Pancreas (tissue), 10 donors: ENCODE results near the gene TMEM42. TPM values are rescaled to one million over a fixed set of nuclear protein-coding genes. Genes with fewer than 3 reads are reported as not detected.
A peak's percentile ranks its signal among the peaks of the same experiment; 100 is the strongest.
"Not testable (repeated sequence)": the region's sequence is repeated elsewhere in the genome, so short reads cannot be mapped to it uniquely, and the experiment has no call there.

ENCODE experiments used
- ATAC-seq, 4 donors: fragments of 200-7000 bp; cut with Tn5 transposase; one replicate each; pipeline versions ENCODE4 v1.8.0 to v1.9.1; 2020; ENCODE audit warnings: mild to moderate bottlenecking in 4 of 4, moderate library complexity in 4 of 4
- DNase-seq, 6 donors: peaks; one replicate each; pipeline ENCODE4 v3.0.0-alpha.2; 2020
- FAIRE-seq: peaks from 2 replicates; lab custom pipeline; 2012; peaks lifted over from hg19 to GRCh38; lab: Jason Lieb, UNC
- H3K27ac ChIP-seq, 4 donors: fragments of 200-600 bp; sonication (generic); 1 replicate in 3 of 4; 2 replicates in 1 of 4; pipeline versions ENCODE4 v1.5.0 to v1.8.0; 2020
- H3K27me3 ChIP-seq, 4 donors: fragments of 200-600 bp; one replicate each; pipeline ENCODE4 v1.8.0; 2021
- H3K36me3 ChIP-seq, 3 donors: fragments of 200-600 bp; sonication (generic) in 1 of 3; one replicate each; pipeline versions ENCODE4 v1.5.0 to v1.8.0; 2020 to 2021
- H3K4me1 ChIP-seq, 3 donors: fragments of 200-600 bp; one replicate each; pipeline ENCODE4 v1.8.0; 2021
- H3K4me3 ChIP-seq, 4 donors: fragments of 200-600 bp; sonication (generic) in 2 of 4; one replicate each; pipeline versions ENCODE4 v1.5.0 to v1.8.0; 2020 to 2021
- H3K9me3 ChIP-seq, 4 donors: fragments of 200-600 bp; one replicate each; pipeline ENCODE4 v1.8.0; 2021
- WGBS, 2 donors: extraction: QIAGEN DNeasy Blood & Tissue Kit; methylation state at CpG; one replicate each; pipeline ENCODE4 v1.1.7; 2013; 5-methylcytosine and 5-hydroxymethylcytosine counted together
- intact Hi-C, 3 donors: fragments of 100-400 bp; cut with DNase I; formaldehyde crosslinking; loops; one replicate each; pipeline versions ENCODE4 v1.11.1 to v1.14.2; 2022
- polyA plus RNA-seq, 2 donors: library from polyadenylated mRNA; stranded (reverse); fragments of 200-250 nt; gene quantifications; one replicate each; pipeline ENCODE4 v1.2.3, GENCODE V29; 2013
- total RNA-seq, 6 donors: library from RNA; stranded (reverse); fragmentation: NEBNext Ultra II Directional in 4 of 6; extraction: Animal tissue kit (Norgen Biotek cat#: 25700) in 4 of 6; gene quantifications; one replicate each; pipeline versions ENCODE4 v1.2.1 to v1.2.4, GENCODE V29; 2021 to 2023
- TF ChIP-seq, protein P1 (sequence below), 4 donors: fragments of 200-600 bp; sonication (generic) in 3 of 4; IDR thresholded peaks; one replicate each; pipeline versions ENCODE4 v1.5.0 to v1.8.0; 2021; ENCODE audit warnings: antibody characterized with exemption in 4 of 4
- donor health status: healthy with polysubstance abuse.
- donor health status: DM: no; HTN: no; CAD: no; lungs with moderate emphysema.
- donor health status: DM: no; HTN: no; CAD: no.
- donor health status: control.
- donor health status: control.
- donor health status: Bipolar disorder and iron deficiency.
- donor health status: DM: yes; HTN: yes; CAD: no.
- donor health status: DM: no; HTN: no; CAD: no.
- donor health status: DM: no; HTN: no; CAD: no.
- donor health status: DM: yes; HTN: yes; CAD: no.

TMEM42 gene
- total and polyA plus RNA-seq, 8 donors: 4.3 to 20.0 (median 6.5) TPM

DNA sequence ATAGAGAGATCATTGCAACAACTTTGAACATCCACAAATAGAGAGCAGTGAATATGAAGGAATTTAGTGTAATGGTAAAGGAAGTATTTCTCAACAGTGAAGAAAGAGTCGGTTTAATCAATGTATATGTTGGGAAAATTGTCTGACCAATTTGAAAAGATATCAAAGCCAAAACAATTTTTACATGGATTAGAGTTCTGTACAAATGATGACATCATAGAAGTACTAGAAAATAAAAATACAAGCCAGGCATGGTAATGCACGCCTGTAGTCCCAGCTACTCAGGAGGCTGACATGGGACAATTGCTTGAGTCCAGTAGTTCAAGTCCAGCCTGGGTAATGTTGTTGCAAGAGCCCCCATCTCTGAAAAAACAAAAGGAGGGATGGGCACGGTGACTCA is 26.0 kb upstream of the TMEM42 start:
- H3K9me3 ChIP-seq: no peaks in the 10 kb centered on the region
- ATAC-seq (no peak), DNase-seq (no peak), FAIRE-seq (no peak)
- H3K27me3 ChIP-seq: no peaks in the 10 kb centered on the region
- 99 to 100% methylated on average over 3 of the region's 3 CpGs for WGBS, 2 donors
- no peak overlapping the region for H3K27ac ChIP-seq
- H3K36me3 ChIP-seq: no peaks in the 10 kb centered on the region
- H3K4me3 ChIP-seq: no peak overlapping the region
- H3K4me1 ChIP-seq: no peaks in the 10 kb centered on the region
- intact Hi-C loops: no loop called here
- TF ChIP-seq, protein P1, sequence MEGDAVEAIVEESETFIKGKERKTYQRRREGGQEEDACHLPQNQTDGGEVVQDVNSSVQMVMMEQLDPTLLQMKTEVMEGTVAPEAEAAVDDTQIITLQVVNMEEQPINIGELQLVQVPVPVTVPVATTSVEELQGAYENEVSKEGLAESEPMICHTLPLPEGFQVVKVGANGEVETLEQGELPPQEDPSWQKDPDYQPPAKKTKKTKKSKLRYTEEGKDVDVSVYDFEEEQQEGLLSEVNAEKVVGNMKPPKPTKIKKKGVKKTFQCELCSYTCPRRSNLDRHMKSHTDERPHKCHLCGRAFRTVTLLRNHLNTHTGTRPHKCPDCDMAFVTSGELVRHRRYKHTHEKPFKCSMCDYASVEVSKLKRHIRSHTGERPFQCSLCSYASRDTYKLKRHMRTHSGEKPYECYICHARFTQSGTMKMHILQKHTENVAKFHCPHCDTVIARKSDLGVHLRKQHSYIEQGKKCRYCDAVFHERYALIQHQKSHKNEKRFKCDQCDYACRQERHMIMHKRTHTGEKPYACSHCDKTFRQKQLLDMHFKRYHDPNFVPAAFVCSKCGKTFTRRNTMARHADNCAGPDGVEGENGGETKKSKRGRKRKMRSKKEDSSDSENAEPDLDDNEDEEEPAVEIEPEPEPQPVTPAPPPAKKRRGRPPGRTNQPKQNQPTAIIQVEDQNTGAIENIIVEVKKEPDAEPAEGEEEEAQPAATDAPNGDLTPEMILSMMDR (IDR thresholded peaks at IDR 0.05): no peak

DNA sequence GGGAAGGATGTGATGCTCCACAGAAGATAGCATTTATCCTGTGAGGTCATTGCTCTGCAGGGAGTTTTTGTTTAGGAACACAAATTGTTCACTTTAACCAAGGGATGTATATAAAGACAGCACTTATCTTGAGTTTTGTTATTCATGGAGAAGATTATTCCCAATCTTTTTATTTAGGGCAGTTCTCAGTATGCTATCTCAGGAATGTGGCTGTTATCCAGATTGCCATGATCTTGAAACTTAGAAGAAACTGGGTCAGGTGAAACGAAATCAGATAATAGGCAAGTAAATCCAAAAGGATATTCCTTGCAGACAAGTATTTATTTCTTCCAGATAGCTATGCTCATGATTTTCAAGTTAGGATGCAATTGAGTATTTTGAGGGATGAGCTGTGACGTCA is 19.3 kb upstream of the TMEM42 start:
- Histone ChIP-seq H3K9me3 (no peaks in the 10 kb centered on the region), H3K4me1 (peaks cover 0 to 6% (median 0%) of the 10 kb centered on the region in 3 donors), H3K36me3 (no peaks in the 10 kb centered on the region), H3K27ac (no peak overlapping the region), H3K4me3 (no peak overlapping the region), H3K27me3 (no peaks in the 10 kb centered on the region)
- TF ChIP-seq, protein P1 (IDR thresholded peaks at IDR 0.05): no peak
- ATAC-seq (no peak), DNase-seq (no peak), FAIRE-seq (no peak)
- 73 to 76% methylated on average over 2 of the region's 2 CpGs for WGBS, 2 donors
- intact Hi-C loops: no loop called here

DNA sequence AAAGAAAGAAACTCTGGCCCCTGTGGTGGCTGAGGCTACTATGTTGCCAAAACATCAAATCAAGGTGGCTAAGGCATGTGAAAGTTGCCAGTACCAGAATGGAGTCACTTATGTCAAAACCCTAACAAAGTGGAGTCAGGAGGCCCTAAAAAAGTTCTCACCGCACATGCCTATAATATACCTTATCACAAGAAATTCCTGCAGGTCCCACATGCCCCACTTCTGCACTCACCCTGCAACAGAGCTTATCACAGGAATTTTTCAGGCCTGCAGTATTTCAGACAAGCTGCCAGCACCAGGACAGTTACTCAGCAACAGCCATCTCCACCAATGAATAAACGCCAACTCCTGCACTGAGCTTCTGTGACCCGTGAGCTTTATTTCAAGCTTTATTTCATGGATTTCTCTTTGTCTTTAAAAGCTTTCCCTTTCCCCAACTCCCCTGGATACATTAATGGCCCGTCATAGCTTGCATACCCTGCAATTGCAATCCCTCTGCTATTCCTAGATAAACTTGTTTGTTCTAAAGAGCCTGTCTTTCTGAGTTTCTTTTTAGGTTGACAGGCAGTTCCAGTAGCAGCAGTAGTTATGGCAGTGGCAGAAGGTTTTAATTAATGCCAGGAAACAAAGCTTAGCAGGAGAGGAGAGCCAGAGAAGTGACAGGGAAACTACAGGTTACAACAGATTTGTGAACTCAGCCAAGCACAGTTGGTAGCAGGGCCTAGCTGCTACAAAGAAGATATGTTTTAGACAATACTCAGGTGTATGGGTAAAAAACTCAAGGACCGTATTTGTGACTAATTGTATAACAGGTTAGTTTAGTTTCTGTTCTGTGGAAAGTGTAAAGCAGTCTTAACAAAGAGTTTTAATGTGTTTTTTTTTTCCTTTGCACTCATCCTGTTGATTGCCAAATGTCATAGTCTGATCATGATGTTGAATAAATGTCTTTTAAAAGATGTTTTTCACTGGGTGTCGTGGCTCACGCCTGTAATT is 15.9 kb upstream of the TMEM42 start:
- TF ChIP-seq, protein P1 (IDR thresholded peaks at IDR 0.05): no peak
- ATAC-seq (peak; percentile 77 to 92 (median 82)), DNase-seq (peak in 2 of 6 donors; percentile 10 to 37), FAIRE-seq (no peak)
- Histone ChIP-seq H3K27ac (peak overlapping the region in 3 of 4 donors; percentile 43 to 61 (median 58)), H3K4me3 (no peak overlapping the region), H3K9me3 (no peaks in the 10 kb centered on the region), H3K4me1 (peaks cover 0 to 6% (median 0%) of the 10 kb centered on the region in 3 donors), H3K27me3 (no peaks in the 10 kb centered on the region), H3K36me3 (no peaks in the 10 kb centered on the region)
- intact Hi-C loops: no loop called here
- WGBS, 2 donors: 43 to 45% methylated on average over 7 of the region's 7 CpGs

DNA sequence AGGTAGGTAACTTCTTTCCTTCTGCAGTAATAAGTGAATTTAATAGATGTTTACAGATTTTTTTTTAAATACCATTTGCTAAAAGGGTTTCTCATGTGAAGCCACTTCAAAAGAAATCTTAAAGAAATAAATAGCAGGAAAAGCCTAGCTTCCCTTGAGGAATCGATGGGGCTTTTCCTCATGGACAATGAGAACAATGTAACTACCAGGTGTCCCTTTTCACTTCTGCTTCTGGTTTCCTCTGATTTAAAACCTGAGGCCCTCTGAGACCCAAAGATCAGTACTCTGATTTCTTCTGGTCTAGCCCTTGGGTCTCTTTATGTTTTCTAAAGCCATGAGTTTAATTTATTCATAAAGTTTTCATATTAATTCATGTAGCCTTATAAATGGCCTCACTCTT is 13.1 kb upstream of the TMEM42 start:
- Histone ChIP-seq H3K36me3 (no peaks in the 10 kb centered on the region), H3K27me3 (no peaks in the 10 kb centered on the region), H3K9me3 (no peaks in the 10 kb centered on the region), H3K27ac (no peak overlapping the region), H3K4me3 (no peak overlapping the region), H3K4me1 (peaks cover 0 to 6% (median 0%) of the 10 kb centered on the region in 3 donors)
- TF ChIP-seq, protein P1 (IDR thresholded peaks at IDR 0.05): no peak
- intact Hi-C loops: no loop called here
- ATAC-seq: no peak
- WGBS, 2 donors: 94 to 95% methylated on average over 1 of the region's 1 CpG
- no peak for FAIRE-seq
- no peak for DNase-seq

DNA sequence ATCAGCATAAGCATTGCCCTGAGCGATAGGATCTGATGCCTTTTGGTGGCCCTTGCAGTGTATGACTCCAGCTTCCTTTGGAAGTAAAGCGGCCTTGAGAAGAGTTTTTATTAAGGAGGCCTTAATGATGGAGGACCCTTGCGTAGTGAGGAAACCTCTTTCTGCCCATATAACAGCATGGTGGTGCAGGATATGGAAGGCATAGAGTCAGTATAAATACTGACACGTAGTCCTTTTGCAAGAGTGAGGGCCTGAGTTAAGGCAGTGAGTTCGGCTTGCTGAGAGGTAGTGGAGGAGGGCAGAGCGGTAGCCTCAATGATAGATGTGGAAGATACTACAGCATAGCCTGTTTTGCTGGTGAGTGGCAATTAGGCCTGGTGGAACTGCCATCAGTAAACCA is 5.0 kb upstream of the TMEM42 start:
- H3K27ac ChIP-seq, intact Hi-C loops, H3K4me1 ChIP-seq, ATAC-seq, H3K36me3 ChIP-seq, H3K27me3 ChIP-seq, H3K9me3 ChIP-seq, FAIRE-seq, H3K4me3 ChIP-seq, DNase-seq: not testable (repeated sequence)
- 98 to 99% methylated on average over 6 of the region's 6 CpGs for WGBS, 2 donors
